Neuronal stem cell (in vitro differentiated cells): ENCODE results near the gene SH3BP4.

Experiments used
- DNase-seq: peaks from one replicate; pipeline ENCODE4 v3.0.0-alpha.2; 2013; ENCODE audit warnings: low spot score
- H2AFZ ChIP-seq: one replicate; pipeline ENCODE4 v1.6.1; 2013; ENCODE audit warnings: mild to moderate bottlenecking, low read length, inconsistent platforms
- H2AK5ac ChIP-seq: 2 replicates; pipeline ENCODE4 v1.6.1; 2013; ENCODE audit warnings: low read depth, mild to moderate bottlenecking, inconsistent platforms, low read length, moderate library complexity, mixed read lengths
- H2BK120ac ChIP-seq: 2 replicates; pipeline ENCODE4 v1.6.1; 2013; ENCODE audit warnings: low read depth, mild to moderate bottlenecking, inconsistent platforms, low read length, moderate library complexity, mixed read lengths
- H2BK12ac ChIP-seq: one replicate; pipeline ENCODE4 v1.6.1; 2013; ENCODE audit warnings: low read length, inconsistent platforms
- H2BK15ac ChIP-seq: 2 replicates; pipeline ENCODE4 v1.6.1; 2013; ENCODE audit warnings: mild to moderate bottlenecking, low read length, inconsistent platforms, mixed read lengths
- H2BK5ac ChIP-seq: one replicate; pipeline ENCODE4 v1.6.1; 2013; ENCODE audit warnings: inconsistent platforms, mild to moderate bottlenecking, low read length, moderate library complexity
- H3K14ac ChIP-seq: one replicate; pipeline ENCODE4 v1.6.1; 2013; ENCODE audit warnings: low read length, inconsistent platforms
- H3K18ac ChIP-seq: 2 replicates; pipeline ENCODE4 v1.6.1; 2013; ENCODE audit warnings: low read length, inconsistent platforms
- H3K23ac ChIP-seq: 2 replicates; pipeline ENCODE4 v1.6.1; 2013; ENCODE audit warnings: low read depth, mild to moderate bottlenecking, mixed read lengths, low read length, inconsistent platforms; ENCODE audit not compliant: poor library complexity
- H3K27ac ChIP-seq: replicated peaks from 3 replicates; pipeline ENCODE4 v1.5.1; 2013; ENCODE audit warnings: low read length, inconsistent platforms
- H3K27me3 ChIP-seq, 3 experiments: 2 replicates each; pipeline ENCODE4 v1.6.1; 2013; ENCODE audit warnings: low read length in 3 of 3, mild to moderate bottlenecking in 2 of 3, inconsistent platforms in 1 of 3, low read depth in 1 of 3, mixed read lengths in 1 of 3, moderate library complexity in 1 of 3; ENCODE audit not compliant: control insufficient read depth in 3 of 3, insufficient read depth in 3 of 3
- H3K36me3 ChIP-seq, 2 donors: replicated peaks in 1 of 2; 2 replicates each; pipeline ENCODE4 v1.6.1; 2013; ENCODE audit warnings: low read length in 2 of 2; ENCODE audit not compliant: control insufficient read depth in 2 of 2, insufficient read depth in 2 of 2
- H3K4ac ChIP-seq: 2 replicates; pipeline ENCODE4 v1.6.1; 2013; ENCODE audit warnings: inconsistent platforms, mild to moderate bottlenecking, low read length, moderate library complexity
- H3K4me1 ChIP-seq, 2 donors: 1 replicate in 1 of 2; 2 replicates in 1 of 2; pipeline ENCODE4 v1.6.1; 2013; ENCODE audit warnings: low read length in 2 of 2, low read depth in 1 of 2; ENCODE audit not compliant: control insufficient read depth in 2 of 2, insufficient read depth in 1 of 2
- H3K4me2 ChIP-seq: one replicate; pipeline ENCODE4 v1.6.1; 2013; ENCODE audit warnings: mild to moderate bottlenecking, low read length, inconsistent platforms; ENCODE audit not compliant: insufficient read depth, poor library complexity, severe bottlenecking
- H3K4me3 ChIP-seq, 2 donors: 2 replicates each; pipeline ENCODE4 v1.5.1; 2013; ENCODE audit warnings: low read length in 2 of 2, mild to moderate bottlenecking in 2 of 2, inconsistent platforms in 1 of 2, moderate library complexity in 1 of 2
- H3K79me1 ChIP-seq: one replicate; pipeline ENCODE4 v1.6.1; 2013; ENCODE audit warnings: low read depth, mild to moderate bottlenecking, inconsistent platforms, low read length, moderate library complexity
- H3K9ac ChIP-seq: one replicate; pipeline ENCODE4 v1.6.1; 2013; ENCODE audit warnings: mild to moderate bottlenecking, low read depth, low read length, inconsistent platforms; ENCODE audit not compliant: poor library complexity
- H3K9me3 ChIP-seq, 2 donors: replicated peaks in 1 of 2; 2 replicates each; pipeline versions ENCODE3 to v1.6.1; 2013; ENCODE audit warnings: low read length in 2 of 2, mild to moderate bottlenecking in 2 of 2, inconsistent platforms in 1 of 2, low read depth in 1 of 2, mixed read lengths in 1 of 2, moderate library complexity in 1 of 2; ENCODE audit not compliant: control insufficient read depth in 2 of 2, insufficient read depth in 1 of 2
- H4K8ac ChIP-seq: one replicate; pipeline ENCODE4 v1.6.1; 2013; ENCODE audit warnings: low read depth, mild to moderate bottlenecking, inconsistent platforms, low read length, moderate library complexity
- H4K91ac ChIP-seq: one replicate; pipeline ENCODE4 v1.6.1; 2013; ENCODE audit warnings: low read length, low read depth, mild to moderate bottlenecking, inconsistent platforms; ENCODE audit not compliant: poor library complexity
- WGBS, 2 donors: extraction: QIAGEN DNeasy Blood & Tissue Kit; methylation state at CpG; one replicate each; pipeline ENCODE4 v1.1.7; 2013; ENCODE audit warnings: missing lambda C conversion rate in 2 of 2, mixed read lengths in 1 of 2; ENCODE audit not compliant: insufficient read length in 2 of 2, insufficient replicate concordance in 1 of 2; ENCODE audit errors: extremely low coverage in 2 of 2; 5-methylcytosine and 5-hydroxymethylcytosine counted together

Gene SH3BP4

DNA sequence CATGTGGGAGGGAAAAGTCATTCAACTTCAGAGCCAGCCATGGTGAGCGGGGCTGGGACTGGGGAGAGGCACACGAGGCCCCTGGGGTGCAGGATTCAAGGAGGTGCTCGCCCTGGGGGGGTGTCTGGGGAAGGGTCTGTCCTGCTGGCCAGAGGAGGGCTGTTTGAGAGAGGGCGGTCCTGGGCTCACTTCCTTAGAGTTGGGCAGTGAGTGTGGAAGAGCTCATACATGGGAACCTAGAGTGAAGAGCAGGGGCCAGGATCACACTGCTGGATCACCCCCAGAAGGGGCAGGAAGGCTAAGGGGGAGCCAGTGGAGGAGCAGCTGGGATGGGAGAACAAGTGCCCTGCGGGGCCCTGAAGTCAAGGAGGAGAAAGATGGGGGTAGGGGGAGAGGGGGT lies 6.5 kb downstream of the SH3BP4 start:
- Histone ChIP-seq H4K91ac (no peak overlapping the region), H3K23ac (no peak overlapping the region), H3K9me3 (peaks cover 0 to 22% of the 10 kb centered on the region in 2 donors), H3K4me3 (no peak overlapping the region), H3K27ac (no peak overlapping the region), H3K14ac (no peak overlapping the region), H3K4me1 (peaks cover 29 to 41% of the 10 kb centered on the region in 2 donors), H4K8ac (no peak overlapping the region), H2BK120ac (no peak overlapping the region), H3K4ac (no peak overlapping the region), H2AFZ (no peak overlapping the region), H3K4me2 (no peak overlapping the region), H2BK12ac (no peak overlapping the region), H3K18ac (peak overlapping the region; percentile 35), H3K36me3 (peaks cover 0 to 35% of the 10 kb centered on the region in 2 donors), H2BK5ac (no peak overlapping the region), H3K9ac (peak overlapping the region; percentile 33), H3K79me1 (peaks cover 2% of the 10 kb centered on the region), H2BK15ac (no peak overlapping the region), H3K27me3 (no peaks in the 10 kb centered on the region), H2AK5ac (no peak overlapping the region)
- no CpG with 5 or more reads among the region's 5 CpGs for WGBS, 2 donors
- DNase-seq = no peak

DNA sequence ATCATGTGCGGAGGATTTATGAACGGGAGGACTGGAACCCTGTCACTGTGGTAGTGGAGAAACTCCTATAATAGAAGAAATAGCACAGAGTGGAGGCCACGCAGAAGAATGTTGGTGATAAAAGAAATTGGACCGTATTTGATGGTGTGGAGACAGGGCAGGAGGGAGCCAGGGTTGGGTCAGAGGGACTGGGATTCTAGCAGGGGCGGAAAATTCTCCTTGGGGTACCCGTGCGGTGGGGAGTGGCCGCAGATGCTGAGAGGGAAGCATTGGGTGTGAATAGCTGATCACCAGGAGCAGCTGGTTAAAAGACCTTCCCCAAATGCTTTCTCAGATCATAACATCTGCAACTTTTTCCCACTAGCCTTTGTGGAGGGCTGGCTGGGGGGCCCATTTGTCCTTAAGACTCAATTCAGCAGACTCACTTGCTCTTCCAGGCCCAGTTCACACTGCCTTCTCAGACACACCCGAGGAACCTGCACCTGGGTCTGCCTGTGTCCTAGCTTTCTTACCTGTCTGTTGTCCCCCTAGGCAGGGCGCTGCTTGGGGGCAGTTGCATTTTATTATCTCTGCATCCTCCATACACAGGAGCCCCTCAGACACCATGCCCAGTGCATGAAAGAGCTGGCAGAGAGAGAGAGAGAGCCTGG lies 7.1 kb downstream of the SH3BP4 start:
- no peak overlapping the region for H4K91ac ChIP-seq
- H2AFZ ChIP-seq = no peak overlapping the region
- H3K27ac ChIP-seq = no peak overlapping the region
- no peaks in the 10 kb centered on the region for H3K27me3 ChIP-seq
- H2BK12ac ChIP-seq = no peak overlapping the region
- no peak overlapping the region for H3K18ac ChIP-seq
- H3K79me1 ChIP-seq = peaks cover 5% of the 10 kb centered on the region
- peaks cover 0 to 40% of the 10 kb centered on the region in 2 donors for H3K36me3 ChIP-seq
- WGBS, 2 donors = no CpG with 5 or more reads among the region's 10 CpGs
- no peak overlapping the region for H3K4me2 ChIP-seq
- H3K9ac ChIP-seq = no peak overlapping the region
- H2BK120ac ChIP-seq = no peak overlapping the region
- DNase-seq = no peak
- no peak overlapping the region for H4K8ac ChIP-seq
- no peak overlapping the region for H3K4ac ChIP-seq
- H3K14ac ChIP-seq = no peak overlapping the region
- peaks cover 0 to 22% of the 10 kb centered on the region in 2 donors for H3K9me3 ChIP-seq
- no peak overlapping the region for H2BK15ac ChIP-seq
- H3K4me3 ChIP-seq = no peak overlapping the region
- H3K23ac ChIP-seq = no peak overlapping the region
- peaks cover 24 to 41% of the 10 kb centered on the region in 2 donors for H3K4me1 ChIP-seq
- no peak overlapping the region for H2AK5ac ChIP-seq
- no peak overlapping the region for H2BK5ac ChIP-seq

DNA sequence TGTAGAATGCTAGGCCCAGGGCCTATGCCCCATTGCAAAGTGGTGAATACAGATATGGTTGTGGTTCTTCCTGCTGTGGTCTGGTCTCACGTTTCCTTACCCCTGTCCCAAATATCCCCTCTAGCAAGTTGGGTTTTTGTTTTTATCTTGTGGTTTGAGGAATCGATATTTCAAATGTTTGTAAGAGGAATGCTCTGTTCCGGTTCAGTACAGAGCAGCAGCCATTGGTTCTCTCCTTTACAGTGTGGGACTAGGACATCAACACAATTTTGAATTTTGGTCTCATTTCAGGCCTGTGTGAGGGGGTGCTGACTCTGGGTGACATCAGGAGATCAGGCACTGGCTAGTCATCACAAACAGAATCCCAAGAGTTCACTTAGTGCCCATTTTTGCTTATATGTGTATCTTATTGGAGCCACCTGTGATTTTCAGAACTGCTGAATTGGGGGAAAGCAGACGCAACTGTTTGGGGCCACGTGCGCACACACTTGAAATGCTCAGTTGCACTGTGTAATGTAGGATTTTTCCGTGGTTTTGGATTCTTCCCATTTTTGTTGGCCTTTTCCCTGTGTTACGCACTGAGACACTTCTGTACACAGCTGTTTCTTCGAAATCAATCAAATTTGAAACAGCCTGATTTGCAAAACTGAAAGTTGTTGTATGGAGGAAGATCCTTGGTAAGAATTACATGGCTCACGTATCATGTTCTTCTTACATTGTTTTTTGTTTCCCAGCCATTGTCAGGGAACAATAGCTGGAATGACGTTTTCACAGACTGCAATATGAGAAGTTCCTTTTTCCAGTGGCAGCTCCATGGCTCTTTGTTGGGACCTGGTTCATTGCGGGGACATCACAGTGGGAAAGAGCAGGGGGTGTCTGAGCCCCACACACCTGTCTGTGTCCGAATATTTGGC lies 8.6 kb downstream of the SH3BP4 start:
- H3K4ac ChIP-seq = no peak overlapping the region
- H3K4me1 ChIP-seq = peaks cover 12 to 29% of the 10 kb centered on the region in 2 donors
- H3K79me1 ChIP-seq = peaks cover 7% of the 10 kb centered on the region
- peak overlapping the region; percentile 29 for H3K27ac ChIP-seq
- peaks cover 0 to 46% of the 10 kb centered on the region in 2 donors for H3K36me3 ChIP-seq
- no peak overlapping the region for H2BK120ac ChIP-seq
- H3K27me3 ChIP-seq = no peaks in the 10 kb centered on the region
- H3K18ac ChIP-seq = no peak overlapping the region
- H4K91ac ChIP-seq = no peak overlapping the region
- no peak overlapping the region for H3K4me2 ChIP-seq
- no peak overlapping the region for H4K8ac ChIP-seq
- no peak overlapping the region for H3K14ac ChIP-seq
- H2AFZ ChIP-seq = no peak overlapping the region
- no peak overlapping the region for H3K9ac ChIP-seq
- no peak overlapping the region for H2BK15ac ChIP-seq
- H3K4me3 ChIP-seq = no peak overlapping the region
- no CpG with 5 or more reads among the region's 13 CpGs for whole genome bisulfite sequencing, 2 donors
- DNase-seq = no peak
- H2AK5ac ChIP-seq = no peak overlapping the region
- peaks cover 0 to 14% of the 10 kb centered on the region in 2 donors for H3K9me3 ChIP-seq
- no peak overlapping the region for H2BK12ac ChIP-seq
- no peak overlapping the region for H3K23ac ChIP-seq
- H2BK5ac ChIP-seq = no peak overlapping the region

DNA sequence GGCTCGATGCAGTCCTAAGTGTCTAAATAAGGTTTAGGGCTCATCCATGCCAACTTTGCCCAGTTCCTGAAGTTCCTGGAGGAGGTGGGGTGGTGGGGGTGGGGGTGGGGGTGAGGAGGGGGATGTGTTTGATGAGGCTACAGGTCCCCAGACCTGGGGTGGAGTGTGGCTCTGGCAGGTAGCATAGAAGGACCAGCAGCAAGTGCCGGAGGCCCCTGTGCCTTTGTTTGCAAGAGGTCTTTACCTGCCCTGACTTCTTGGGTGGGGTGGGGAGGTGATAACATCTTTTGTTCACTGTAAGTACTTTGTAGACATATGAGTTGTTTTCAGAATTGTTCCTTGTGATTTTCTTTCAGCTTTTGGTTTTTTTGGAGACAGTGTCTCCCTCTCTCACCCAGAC lies 10.0 kb downstream of the SH3BP4 start:
- H2BK120ac ChIP-seq = no peak overlapping the region
- H3K27me3 ChIP-seq = no peaks in the 10 kb centered on the region
- H3K14ac ChIP-seq = no peak overlapping the region
- no peak overlapping the region for H3K4me2 ChIP-seq
- no peak overlapping the region for H2BK15ac ChIP-seq
- peaks cover 5% of the 10 kb centered on the region for H3K79me1 ChIP-seq
- WGBS, 2 donors = no CpG with 5 or more reads among the region's 2 CpGs
- peaks cover 2 to 43% of the 10 kb centered on the region in 2 donors for H3K36me3 ChIP-seq
- DNase-seq = no peak
- peaks cover 0 to 8% of the 10 kb centered on the region in 2 donors for H3K9me3 ChIP-seq
- no peak overlapping the region for H2AK5ac ChIP-seq
- no peak overlapping the region for H3K4me3 ChIP-seq
- H3K27ac ChIP-seq = no peak overlapping the region
- H3K18ac ChIP-seq = no peak overlapping the region
- H4K8ac ChIP-seq = no peak overlapping the region
- no peak overlapping the region for H4K91ac ChIP-seq
- H3K4ac ChIP-seq = no peak overlapping the region
- no peak overlapping the region for H3K9ac ChIP-seq
- H3K4me1 ChIP-seq = peaks cover 11 to 24% of the 10 kb centered on the region in 2 donors
- H3K23ac ChIP-seq = no peak overlapping the region
- no peak overlapping the region for H2AFZ ChIP-seq
- no peak overlapping the region for H2BK12ac ChIP-seq
- H2BK5ac ChIP-seq = no peak overlapping the region
